NCI-H128 (cell line): Measurements from ENCODE around the gene UNC93A.

Experiments used
- DNase-seq: peaks from one replicate; lab custom pipeline; 2025; ENCODE audit not compliant: unreplicated experiment; lab: John Stamatoyannopoulos, UW

The UNC93A gene

DNA sequence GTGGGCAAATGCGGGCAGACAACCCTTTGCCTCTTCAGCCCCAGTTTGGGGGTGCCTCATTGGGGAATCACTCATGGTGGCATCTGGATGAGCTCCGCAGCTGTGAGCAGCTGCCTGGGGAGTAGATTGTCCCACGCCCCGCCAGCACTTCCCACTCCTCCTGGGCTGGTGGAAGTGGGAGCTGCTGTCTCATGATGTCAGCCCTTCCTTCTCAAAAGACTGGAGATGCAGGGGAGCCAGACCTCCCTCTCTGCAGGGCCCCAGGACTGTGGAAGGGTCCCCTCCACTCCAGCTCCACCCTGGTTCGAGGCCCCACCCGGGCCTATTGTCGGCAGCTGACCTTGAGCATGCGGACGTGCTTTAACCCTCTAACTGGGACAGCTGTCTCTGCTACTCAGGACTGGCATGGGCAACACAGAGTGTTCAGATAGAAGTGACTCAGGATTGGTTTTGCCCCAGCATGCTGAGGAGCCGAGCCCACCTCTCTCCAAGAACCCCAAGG lies 2.0 kb downstream of the UNC93A start:
- DNase-seq = no peak

DNA sequence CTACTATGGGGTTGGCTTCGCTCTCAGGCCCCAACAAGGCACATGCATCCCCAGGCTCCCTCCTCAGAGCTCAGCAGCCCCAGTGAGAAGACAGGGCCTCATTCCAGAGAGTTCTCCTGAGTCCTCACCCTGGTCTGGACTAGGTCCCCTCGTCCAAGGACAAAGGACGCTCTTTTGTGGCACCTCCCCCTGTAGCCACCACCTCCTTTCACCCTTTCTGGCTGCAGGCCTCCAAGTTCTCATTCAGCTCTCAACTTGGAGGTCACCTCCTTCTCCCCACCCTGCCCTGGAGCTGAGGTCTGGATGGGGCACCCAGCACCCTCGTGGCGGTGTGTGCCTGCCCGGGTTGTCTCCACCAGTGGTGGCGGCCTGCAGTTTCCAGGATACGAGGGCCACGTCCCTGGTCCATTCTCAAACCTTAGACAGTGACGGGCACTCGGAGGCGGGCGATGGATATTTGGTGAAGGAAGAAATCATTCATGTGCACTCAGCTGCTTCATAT lies 2.5 kb downstream of the UNC93A start:
- no peak for DNase-seq

GRCh38 chr6:167294241-167294640 lies 3.1 kb downstream of the UNC93A start:
- DNase-seq = no peak

GRCh38 chr6:167294651-167295494 lies 3.8 kb downstream of the UNC93A start:
- DNase-seq = no peak

DNA sequence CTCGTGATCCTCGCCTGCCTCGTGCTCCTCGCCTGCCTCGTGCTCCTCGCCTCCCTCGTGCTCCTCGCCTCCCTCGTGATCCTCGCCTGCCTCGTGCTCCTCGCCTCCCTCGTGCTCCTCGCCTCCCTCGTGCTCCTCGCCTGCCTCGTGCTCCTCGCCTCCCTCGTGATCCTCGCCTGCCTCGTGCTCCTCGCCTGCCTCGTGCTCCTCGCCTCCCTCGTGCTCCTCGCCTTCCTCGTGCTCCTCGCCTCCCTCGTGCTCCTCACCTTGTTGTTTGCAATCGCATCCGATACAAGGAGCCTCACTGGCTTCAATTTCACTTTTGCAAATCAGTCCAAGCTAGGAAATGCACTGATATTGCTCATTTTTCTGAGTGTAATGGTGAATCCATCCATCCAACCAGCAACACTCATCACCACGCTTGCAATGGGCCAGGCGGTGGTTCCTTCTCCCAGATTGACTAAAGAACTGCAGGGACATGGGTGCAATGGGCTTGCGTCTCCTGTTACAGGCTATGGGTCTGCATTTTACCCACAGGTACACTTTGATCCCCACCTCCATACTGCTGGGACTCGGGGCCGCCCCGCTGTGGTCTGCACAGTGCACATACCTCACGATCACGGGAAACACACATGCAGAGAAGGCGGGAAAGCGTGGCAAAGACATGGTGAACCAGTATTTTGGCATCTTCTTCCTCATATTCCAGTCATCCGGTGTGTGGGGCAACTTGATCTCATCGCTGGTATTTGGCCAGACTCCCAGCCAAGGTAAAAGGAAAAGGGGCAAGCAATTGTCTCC lies 4.6 kb downstream of the UNC93A start:
- DNase-seq = no peak

- DNase-seq = no peak
These were observed 5.2 kb downstream of the UNC93A start for GRCh38 chr6:167296293-167296690.

DNA sequence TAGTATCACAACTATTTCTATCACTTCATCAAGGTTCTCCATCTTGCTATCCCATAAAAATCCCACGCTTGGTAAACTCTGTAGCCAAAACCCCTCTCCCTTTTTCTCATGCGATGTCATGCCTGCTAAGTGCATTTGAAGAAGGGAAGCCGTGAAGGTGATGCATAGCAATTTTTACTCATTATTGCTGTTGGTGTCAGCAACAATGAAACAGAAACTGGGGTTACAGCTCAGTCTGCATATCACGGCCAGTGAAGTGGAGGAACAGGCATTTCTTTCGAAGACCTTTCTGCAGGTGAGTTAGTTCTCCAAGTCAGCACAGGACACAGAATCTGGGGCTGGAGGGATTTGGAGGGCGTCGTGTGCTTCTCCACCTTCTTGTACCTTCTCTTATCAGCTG lies 5.8 kb downstream of the UNC93A start:
- no peak for DNase-seq

DNA sequence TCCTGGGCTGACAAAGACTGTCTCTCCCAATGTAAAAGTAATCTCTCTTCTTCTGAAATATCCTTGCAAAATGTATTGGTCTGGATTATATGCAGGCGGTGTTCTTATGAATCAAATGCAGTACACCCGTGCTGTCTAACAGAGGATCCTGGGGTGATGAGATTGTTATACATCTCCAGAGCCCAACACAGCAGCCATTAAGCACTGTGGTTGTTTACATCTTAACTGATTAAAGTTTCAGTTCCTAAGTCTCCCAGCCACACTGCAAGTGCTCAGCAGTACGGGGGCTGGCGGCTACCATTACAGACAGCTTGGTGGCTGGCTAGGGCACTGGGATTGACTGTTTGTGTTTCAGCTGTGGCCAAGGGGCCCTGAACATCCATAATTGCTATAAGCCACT lies 7.0 kb downstream of the UNC93A start:
- no peak for DNase-seq

GRCh38 chr6:167299641-167300308 lies 8.7 kb downstream of the UNC93A start:
- DNase-seq = no peak

DNA sequence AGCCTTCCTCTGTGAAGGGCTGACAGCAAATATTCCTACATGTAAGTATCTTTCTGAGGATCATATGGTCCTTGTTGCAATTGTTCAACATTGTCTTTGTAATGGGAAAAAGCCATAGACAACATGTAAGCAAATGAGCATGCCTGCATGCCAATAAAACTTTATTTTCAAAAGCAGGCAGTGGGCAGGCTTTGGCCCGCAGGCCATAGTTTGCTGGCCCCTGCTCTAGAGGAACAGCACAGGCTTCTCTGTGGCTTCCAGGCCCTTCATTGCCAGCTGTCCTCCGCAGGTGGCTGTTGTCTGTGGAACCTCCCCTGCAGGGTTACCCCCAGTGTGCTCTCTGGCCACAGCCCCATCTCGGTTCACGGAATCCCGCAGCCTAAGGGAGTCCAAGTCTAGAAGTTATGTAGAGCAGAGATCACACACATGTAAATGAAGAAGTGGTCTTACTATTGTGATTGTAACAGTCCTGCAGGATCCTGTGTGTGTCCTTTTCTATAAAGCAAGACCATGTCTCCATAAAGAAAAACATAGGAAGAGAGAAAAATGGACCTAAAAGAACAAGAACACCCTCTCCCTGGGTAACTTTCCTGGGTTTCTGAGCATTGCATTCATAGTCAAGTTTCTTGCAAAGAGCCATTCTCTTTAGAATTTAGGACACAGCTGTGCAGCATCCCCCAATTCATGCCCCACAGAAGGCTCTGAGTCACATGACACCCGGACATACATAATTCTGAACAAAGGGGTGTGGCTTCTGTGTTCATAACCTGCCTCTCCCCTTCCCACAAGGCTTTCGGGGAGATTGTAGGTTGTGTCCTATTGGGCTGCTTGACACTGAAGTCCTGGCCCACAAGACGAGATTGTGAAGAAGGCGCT lies 10.0 kb downstream of the UNC93A start:
- no peak for DNase-seq

DNA sequence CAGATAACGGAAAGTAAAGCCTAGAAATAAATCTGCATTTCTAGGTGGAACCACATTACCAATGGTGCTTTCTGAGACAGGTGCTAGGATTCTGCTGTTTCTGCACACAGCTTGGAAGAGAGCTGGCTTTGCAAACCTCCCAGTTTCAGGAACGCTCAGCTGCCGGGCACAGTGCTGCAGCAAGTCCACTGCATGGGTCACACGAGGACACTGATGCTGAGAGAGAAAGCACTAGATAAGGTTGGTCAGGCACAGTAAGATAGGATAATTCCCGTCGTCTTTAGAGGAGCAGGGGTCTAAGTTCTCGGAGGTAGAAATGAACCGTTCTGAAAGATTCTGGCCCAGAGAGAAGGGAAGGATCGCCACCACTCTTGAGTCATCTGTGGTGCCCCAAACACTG lies 11.0 kb downstream of the UNC93A start:
- DNase-seq = no peak

DNA sequence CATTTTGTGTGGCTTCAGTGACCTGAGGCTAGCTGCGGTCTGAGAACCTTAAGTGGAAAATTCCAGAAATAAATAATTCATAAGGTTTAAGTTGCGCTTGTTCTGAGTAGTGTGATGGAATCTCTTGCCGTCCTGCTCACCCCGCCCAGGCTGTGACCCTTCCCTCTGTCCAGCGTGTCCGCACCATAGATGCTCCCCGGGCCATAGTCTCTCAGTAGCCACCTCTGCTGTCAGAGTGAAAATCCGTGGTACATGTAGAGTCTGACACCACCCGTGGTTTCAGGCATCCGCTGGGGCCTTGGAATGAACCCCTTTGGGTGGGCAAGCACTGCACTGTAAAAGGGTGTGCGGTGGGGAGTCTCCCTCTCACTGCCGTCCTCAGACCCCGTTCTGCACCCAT lies 11.7 kb downstream of the UNC93A start:
- no peak for DNase-seq

- no peak for DNase-seq
These were observed 12.8 kb downstream of the UNC93A start for GRCh38 chr6:167303675-167304625.

DNA sequence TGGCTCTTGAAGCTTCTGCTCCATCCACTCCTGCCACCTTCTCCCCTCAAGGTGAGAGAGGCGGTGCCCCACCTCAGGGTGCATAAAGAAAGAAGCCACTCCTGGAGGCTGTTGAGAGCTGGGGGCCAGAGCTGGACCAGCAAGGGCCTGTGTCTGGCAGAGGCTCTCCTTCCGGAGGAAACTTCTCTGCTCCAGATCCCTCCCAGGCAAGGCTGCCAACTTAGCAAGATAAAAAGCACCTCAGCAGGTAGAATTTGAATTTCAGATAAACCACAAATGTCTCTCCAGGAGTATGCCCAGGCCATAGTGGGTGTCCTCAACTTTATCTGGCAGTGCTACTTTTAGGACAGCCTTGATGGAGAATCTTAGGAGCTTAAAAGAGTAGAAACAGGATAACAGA lies 13.8 kb downstream of the UNC93A start:
- no peak for DNase-seq

DNA sequence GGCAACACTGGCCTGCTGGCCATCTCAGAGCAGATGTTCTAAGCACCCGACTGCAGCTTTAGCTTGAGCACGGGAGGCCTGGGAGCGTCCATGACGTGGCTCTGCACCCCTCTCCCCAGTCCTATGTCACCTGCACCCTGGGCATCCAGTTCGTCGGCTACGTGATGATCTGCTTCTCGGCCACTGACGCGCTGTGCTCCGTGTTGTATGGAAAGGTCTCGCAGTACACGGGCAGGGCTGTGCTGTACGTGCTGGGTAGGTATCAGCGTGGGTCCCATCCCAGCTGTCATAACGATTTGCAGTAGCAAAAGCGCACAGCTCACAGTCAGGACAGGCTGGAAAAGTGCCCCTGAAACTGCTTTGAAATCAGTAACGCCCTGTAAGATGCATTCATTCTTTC lies 14.7 kb downstream of the UNC93A start:
- no peak for DNase-seq

DNA sequence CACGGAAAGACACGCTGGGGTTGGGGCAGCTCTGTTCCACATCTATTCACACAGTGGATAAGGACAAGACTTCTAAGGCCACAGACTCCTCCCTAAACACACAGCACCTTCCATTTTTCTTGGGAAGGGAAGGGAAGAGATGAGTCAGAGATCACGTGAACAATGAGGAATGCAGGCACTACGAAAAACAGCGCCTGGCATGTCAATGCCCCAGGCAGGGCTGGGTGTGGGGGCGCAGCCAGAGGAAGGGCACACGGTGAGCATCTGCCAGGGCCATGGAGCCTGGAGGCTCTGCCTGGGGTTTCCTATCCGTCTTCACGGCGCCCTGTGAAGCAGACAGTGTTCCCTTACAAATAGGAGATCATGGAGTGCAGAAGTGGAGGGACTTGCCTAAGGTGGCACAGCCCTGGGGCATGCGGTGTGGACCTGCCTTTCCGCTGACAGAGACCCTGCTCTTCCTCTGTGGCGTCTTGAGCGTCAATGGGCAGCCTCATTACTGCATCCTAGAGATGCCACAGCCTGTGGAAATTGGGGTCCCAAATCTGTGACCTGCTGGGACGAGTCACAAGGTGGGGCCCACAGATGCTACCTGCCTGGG lies 15.4 kb downstream of the UNC93A start:
- DNase-seq = no peak

- DNase-seq = no peak
These were observed 16.3 kb downstream of the UNC93A start for GRCh38 chr6:167307342-167307955.

- no peak for DNase-seq
These were observed 17.1 kb downstream of the UNC93A start for GRCh38 chr6:167308207-167308606.
